GM12872 (cell line): Measurements from ENCODE around the gene AKAP17A.

ENCODE experiments used
- TF ChIP-seq, protein P1 (sequence below): IDR thresholded peaks from 3 replicates; pipeline ENCODE4 v1.5.1; 2011; ENCODE audit warnings: low read depth, mild to moderate bottlenecking, low read length, moderate library complexity; ENCODE audit not compliant: insufficient read depth

AKAP17A gene

DNA sequence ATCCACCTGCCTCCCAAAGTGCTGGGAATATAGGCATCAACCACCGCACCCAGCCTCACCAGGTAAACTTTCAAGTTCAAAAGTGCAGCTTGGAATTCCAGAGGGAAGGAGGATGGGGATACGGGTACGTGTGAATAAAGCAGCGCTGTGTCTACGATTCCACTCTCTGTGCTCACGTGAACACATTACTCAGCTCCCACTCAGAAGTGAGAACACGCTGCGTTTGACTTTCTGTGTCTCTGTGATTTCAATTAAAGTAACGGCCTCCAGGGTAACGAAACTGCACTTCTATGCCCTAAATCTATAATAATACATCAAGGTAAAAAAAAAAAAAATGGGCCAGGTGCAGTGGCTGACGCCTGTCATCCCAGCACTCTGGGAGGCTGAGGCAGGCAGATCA lies 15.1 kb downstream of the AKAP17A start:
- TF ChIP-seq, protein P1, sequence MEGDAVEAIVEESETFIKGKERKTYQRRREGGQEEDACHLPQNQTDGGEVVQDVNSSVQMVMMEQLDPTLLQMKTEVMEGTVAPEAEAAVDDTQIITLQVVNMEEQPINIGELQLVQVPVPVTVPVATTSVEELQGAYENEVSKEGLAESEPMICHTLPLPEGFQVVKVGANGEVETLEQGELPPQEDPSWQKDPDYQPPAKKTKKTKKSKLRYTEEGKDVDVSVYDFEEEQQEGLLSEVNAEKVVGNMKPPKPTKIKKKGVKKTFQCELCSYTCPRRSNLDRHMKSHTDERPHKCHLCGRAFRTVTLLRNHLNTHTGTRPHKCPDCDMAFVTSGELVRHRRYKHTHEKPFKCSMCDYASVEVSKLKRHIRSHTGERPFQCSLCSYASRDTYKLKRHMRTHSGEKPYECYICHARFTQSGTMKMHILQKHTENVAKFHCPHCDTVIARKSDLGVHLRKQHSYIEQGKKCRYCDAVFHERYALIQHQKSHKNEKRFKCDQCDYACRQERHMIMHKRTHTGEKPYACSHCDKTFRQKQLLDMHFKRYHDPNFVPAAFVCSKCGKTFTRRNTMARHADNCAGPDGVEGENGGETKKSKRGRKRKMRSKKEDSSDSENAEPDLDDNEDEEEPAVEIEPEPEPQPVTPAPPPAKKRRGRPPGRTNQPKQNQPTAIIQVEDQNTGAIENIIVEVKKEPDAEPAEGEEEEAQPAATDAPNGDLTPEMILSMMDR: no peak

DNA sequence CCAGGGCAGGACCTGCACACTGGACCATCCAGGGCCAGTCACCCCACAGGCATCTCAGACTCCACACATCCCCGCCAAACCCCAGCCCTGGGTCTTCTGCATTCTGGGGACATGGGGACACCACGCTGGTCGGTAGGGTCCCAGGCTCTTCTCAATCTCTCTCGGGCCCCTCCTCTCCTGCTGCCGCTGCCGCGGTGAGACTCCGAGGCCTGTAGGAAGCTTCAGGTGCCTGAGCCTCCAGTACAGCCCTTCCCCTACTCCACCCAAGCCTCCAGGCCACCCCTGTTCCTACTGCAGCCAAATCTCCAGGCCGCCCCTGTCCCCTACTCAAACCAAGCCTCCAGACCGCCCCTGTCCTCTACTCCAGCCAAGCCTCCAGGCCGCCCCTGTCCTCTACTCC lies 17.9 kb downstream of the AKAP17A start:
- TF ChIP-seq, protein P1: no peak

GRCh38 chrX:1609762-1610161 lies 18.4 kb downstream of the AKAP17A start:
- TF ChIP-seq, protein P1: no peak

- TF ChIP-seq, protein P1: no peak
These were observed 18.8 kb downstream of the AKAP17A start for GRCh38 chrX:1610166-1610565.

DNA sequence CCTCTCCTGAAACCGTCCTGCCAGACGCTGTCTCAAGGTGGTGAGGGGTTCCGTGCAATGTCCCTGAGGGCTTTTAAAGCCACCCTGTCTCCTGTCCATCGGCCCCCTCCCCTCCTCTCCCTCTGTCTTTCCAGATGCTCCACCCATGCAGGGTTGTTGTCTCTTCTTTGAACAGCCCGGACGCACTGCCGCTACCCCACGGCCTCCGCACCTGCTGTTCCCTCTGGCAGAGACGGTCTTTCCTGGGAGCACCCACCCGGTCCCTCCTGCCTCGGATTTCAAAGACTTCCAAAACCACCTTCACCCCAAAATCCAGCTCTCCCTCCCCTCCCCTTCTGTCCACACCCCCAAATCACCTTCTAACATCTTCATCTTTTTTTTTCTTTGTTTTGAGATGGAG lies 19.3 kb downstream of the AKAP17A start:
- TF ChIP-seq, protein P1: no peak

DNA sequence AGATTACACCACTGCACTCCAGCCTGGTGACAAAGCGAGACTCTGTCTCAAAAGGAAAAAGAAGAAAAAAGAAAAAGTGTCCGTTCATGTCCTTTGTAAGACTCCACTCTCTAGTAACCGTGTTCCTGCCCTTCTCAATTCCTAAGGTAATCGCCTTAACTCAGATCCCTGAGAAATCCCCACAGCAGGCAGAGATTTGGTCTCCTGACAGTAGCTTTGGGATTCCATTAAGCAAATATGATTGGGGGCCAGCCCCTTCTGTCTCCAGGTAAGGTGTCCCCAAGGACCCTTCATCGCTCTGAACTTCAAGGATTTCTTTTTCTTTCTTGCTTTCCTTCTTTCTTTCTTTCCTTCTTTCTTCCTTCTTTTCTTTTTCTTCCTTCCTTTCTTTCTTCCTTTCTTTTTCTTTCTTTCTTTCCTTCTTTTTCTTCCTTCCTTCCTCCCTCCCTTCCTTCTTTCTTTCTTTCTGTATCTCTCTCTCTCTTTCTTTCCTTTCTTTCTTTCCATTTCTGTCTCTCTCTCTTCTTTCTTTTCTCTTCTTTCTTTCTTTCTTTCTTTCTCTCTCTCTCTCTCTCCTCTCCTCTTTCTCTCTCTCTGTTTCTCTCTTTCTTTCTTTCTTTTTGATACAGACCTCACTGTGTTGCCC lies 21.4 kb downstream of the AKAP17A start:
- TF ChIP-seq, protein P1: no peak

DNA sequence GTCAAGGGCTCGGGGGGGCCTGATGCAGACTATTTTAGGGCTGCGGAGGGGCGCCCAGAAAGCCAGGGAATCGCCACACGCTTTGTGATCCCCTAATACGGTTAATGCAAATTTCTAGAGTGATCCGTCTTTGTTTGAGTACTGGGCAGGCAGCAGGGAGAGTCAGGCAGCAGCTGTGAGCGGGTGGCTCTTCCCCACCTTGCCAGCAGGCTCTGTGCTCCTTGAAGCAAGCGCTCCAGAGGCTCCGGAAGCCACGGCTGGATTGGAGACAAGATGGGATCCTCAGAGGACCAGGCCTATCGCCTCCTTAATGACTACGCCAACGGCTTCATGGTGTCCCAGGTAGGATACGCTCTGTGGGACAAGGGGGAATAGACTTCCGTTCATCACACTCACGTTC lies 23.5 kb downstream of the AKAP17A start, which contains the start of gene ASMT:
ASMT (plus strand) TSS at position 133 of the 400 bp plus-strand sequence; CDS start at position 274, 141 bp downstream.
- TF ChIP-seq, protein P1: no peak
